GM23248 (cell line): Measurements from ENCODE around the gene CHRNG. TPM values are rescaled to one million over a fixed set of nuclear protein-coding genes. Genes with fewer than 3 reads are reported as not detected.

Source experiments
- DNase-seq: peaks from one replicate; pipeline ENCODE4 v3.0.0-alpha.2; 2015
- H2AFZ ChIP-seq: fragments of 200-600 bp; sonication (generic); 2 replicates; pipeline ENCODE4 v1.6.1; 2016; ENCODE audit warnings: antibody characterized with exemption
- H3F3A ChIP-seq: fragments of 200-600 bp; sonication (generic); 2 replicates; pipeline ENCODE4 v1.6.1; 2016; ENCODE audit warnings: mild to moderate bottlenecking, antibody characterized with exemption, mixed run types; ENCODE audit not compliant: insufficient read depth
- H3K27ac ChIP-seq: fragments of 200-600 bp; sonication (generic); 2 replicates; pipeline ENCODE4 v1.5.1; 2016; ENCODE audit warnings: mild to moderate bottlenecking
- H3K27me3 ChIP-seq: fragments of 200-600 bp; sonication (generic); replicated peaks from 2 replicates; pipeline ENCODE4 v1.6.1; 2016; ENCODE audit warnings: mild to moderate bottlenecking; ENCODE audit not compliant: insufficient read depth
- H3K36me3 ChIP-seq: fragments of 200-600 bp; sonication (generic); 2 replicates; pipeline ENCODE4 v1.6.1; 2016; ENCODE audit warnings: low read depth, mild to moderate bottlenecking
- H3K4me1 ChIP-seq: fragments of 200-600 bp; sonication (generic); 2 replicates; pipeline ENCODE4 v1.6.1; 2016; ENCODE audit warnings: mild to moderate bottlenecking; ENCODE audit not compliant: insufficient read depth
- H3K4me2 ChIP-seq: fragments of 200-600 bp; sonication (generic); one replicate; pipeline ENCODE4 v1.6.1; 2016; ENCODE audit warnings: mild to moderate bottlenecking; ENCODE audit not compliant: unreplicated experiment
- H3K4me3 ChIP-seq: fragments of 200-600 bp; sonication (generic); 2 replicates; pipeline ENCODE4 v1.5.1; 2016; ENCODE audit warnings: mild to moderate bottlenecking
- H3K79me2 ChIP-seq: fragments of 200-600 bp; sonication (generic); 2 replicates; pipeline ENCODE4 v1.6.1; 2016; ENCODE audit warnings: mild to moderate bottlenecking; ENCODE audit not compliant: insufficient read depth
- H3K9ac ChIP-seq: fragments of 200-600 bp; sonication (generic); 2 replicates; pipeline ENCODE4 v1.6.1; 2016; ENCODE audit warnings: mild to moderate bottlenecking
- H3K9me2 ChIP-seq: fragments of 200-600 bp; sonication (generic); 2 replicates; pipeline ENCODE4 v1.6.1; 2016; ENCODE audit warnings: mixed run types, mild to moderate bottlenecking, moderate library complexity; ENCODE audit not compliant: insufficient read depth
- H3K9me3 ChIP-seq: fragments of 200-600 bp; sonication (generic); one replicate; pipeline ENCODE4 v1.6.1; 2017; ENCODE audit warnings: low read depth
- H4K20me1 ChIP-seq: fragments of 200-600 bp; sonication (generic); 2 replicates; pipeline ENCODE4 v1.6.0; 2016; ENCODE audit not compliant: insufficient read depth
- EZH2 ChIP-seq: fragments of 200-600 bp; sonication (generic); IDR thresholded peaks from 2 replicates; pipeline ENCODE4 v1.6.1; 2018; ENCODE audit warnings: antibody characterized with exemption, mild to moderate bottlenecking; ENCODE audit not compliant: insufficient read depth, poor library complexity, severe bottlenecking
- EZH2phosphoT487 ChIP-seq: fragments of 200-600 bp; sonication (generic); IDR thresholded peaks from 2 replicates; pipeline ENCODE4 v1.6.1; 2018; ENCODE audit warnings: antibody characterized with exemption, moderate library complexity, mild to moderate bottlenecking, low read depth; ENCODE audit not compliant: insufficient read depth
- WGBS, 2 experiments: methylation state at CpG; one replicate each; pipeline ENCODE4 v1.1.6; 2015 to 2017; ENCODE audit warnings: low lambda C conversion rate in 2 of 2, low coverage in 1 of 2; ENCODE audit errors: missing lambda C conversion rate in 2 of 2; 5-methylcytosine and 5-hydroxymethylcytosine counted together
- in situ Hi-C: fragments of 300-500 bp; cut with MboI; formaldehyde crosslinking; loops from 2 replicates; pipeline ENCODE4 v1.15.0; 2020
- polyA plus RNA-seq: library from polyadenylated mRNA; unstranded; fragments of >200 nt; fragmentation: Nextera tagmentation; extraction: Ambion mirVana; gene quantifications from 2 replicates; pipeline ENCODE4 v1.2.1, GENCODE V29; 2016
- total RNA-seq: library from RNA; depleted of rRNA; stranded (reverse); fragments of >200 nt; shearing (Covaris generic); gene quantifications from 2 replicates; pipeline ENCODE4 v1.2.3, GENCODE V29; 2014; rRNA removed

The CHRNG gene
- total and polyA plus RNA-seq, 2 experiments from 2014 or later = not detected

DNA sequence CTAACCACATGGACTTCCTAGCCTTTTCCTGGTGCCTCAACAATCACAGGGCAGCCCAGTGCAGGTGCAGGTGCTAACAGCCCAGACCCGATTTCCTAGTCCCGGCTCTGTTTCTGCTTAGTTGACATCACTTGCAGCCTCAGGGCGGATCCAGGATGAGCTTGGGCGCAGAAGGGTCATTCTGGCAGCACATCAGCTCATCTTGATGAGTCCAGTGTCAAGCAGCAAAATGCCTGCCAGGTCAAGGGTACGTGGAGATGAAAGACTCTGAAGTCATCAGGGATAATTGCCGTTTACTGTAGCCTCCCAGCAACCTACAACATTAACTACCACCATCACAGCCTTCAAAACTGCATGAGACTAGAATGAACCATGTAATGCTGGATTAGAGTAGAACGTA is 54.5 kb downstream of the CHRNG start:
- H3K79me2 ChIP-seq = no peaks in the 10 kb centered on the region
- H3K36me3 ChIP-seq = no peaks in the 10 kb centered on the region
- H3K27ac ChIP-seq = no peak overlapping the region
- H4K20me1 ChIP-seq = no peaks in the 10 kb centered on the region
- peaks cover 12% of the 10 kb centered on the region for H3F3A ChIP-seq
- H3K9me3 ChIP-seq = no peaks in the 10 kb centered on the region
- H3K4me1 ChIP-seq = peaks cover 18% of the 10 kb centered on the region
- no peak overlapping the region for H3K9ac ChIP-seq
- no peaks in the 10 kb centered on the region for H3K27me3 ChIP-seq
- TF ChIP-seq EZH2phosphoT487 (no peak), EZH2 (no peak)
- H2AFZ ChIP-seq = no peak overlapping the region
- H3K4me2 ChIP-seq = no peak overlapping the region
- H3K4me3 ChIP-seq = no peak overlapping the region
- in situ Hi-C loops = no loop called here
- WGBS, 2 experiments = 92 to 93% methylated on average over 7 of the region's 7 CpGs
- no peaks in the 10 kb centered on the region for H3K9me2 ChIP-seq
- no peak for DNase-seq

Other genes starting within 250 kb of the CHRNG start
- not detected in 2 replicates for gene ALPP, start 160.9 kb upstream of the CHRNG start, total RNA-seq
- gene ALPP, start 160.9 kb upstream of the CHRNG start, polyA plus RNA-seq = not detected in 2 replicates
- not detected in 2 replicates for gene ALPG, start 132.8 kb upstream of the CHRNG start, total RNA-seq
- gene ALPG, start 132.8 kb upstream of the CHRNG start, polyA plus RNA-seq = not detected in 2 replicates
- not detected in 2 replicates for gene ALPI, start 83.5 kb upstream of the CHRNG start, total RNA-seq
- gene ALPI, start 83.5 kb upstream of the CHRNG start, polyA plus RNA-seq = not detected in 2 replicates
- gene ECEL1, start 51.9 kb upstream of the CHRNG start, total RNA-seq = 0.54 TPM in 1 of 2 replicates, not detected in the other
- not detected in 2 replicates for gene ECEL1, start 51.9 kb upstream of the CHRNG start, polyA plus RNA-seq
- not detected in 2 replicates for gene PRSS56, start 19.3 kb upstream of the CHRNG start, total RNA-seq
- gene PRSS56, start 19.3 kb upstream of the CHRNG start, polyA plus RNA-seq = not detected in 2 replicates
- gene CHRND, start 13.5 kb upstream of the CHRNG start, total RNA-seq = not detected in 2 replicates
- gene CHRND, start 13.5 kb upstream of the CHRNG start, polyA plus RNA-seq = not detected in 2 replicates
- gene TIGD1, start 10.9 kb downstream of the CHRNG start, total RNA-seq = 2.0 and 4.3 TPM in 2 replicates
- gene TIGD1, start 10.9 kb downstream of the CHRNG start, polyA plus RNA-seq = 3.2 and 3.6 TPM in 2 replicates
- gene EIF4E2, start 11.0 kb downstream of the CHRNG start, total RNA-seq = 82.8 and 98.5 TPM in 2 replicates
- 147 and 150 TPM in 2 replicates for gene EIF4E2, start 11.0 kb downstream of the CHRNG start, polyA plus RNA-seq
- gene EFHD1, start 93.9 kb downstream of the CHRNG start, total RNA-seq = not detected in 2 replicates
- gene EFHD1, start 93.9 kb downstream of the CHRNG start, polyA plus RNA-seq = not detected in 2 replicates
- gene GIGYF2, start 157.6 kb downstream of the CHRNG start, total RNA-seq = 35.2 and 69.0 TPM in 2 replicates
- gene GIGYF2, start 157.6 kb downstream of the CHRNG start, polyA plus RNA-seq = 26.1 and 27.2 TPM in 2 replicates
- gene KCNJ13, start 236.9 kb downstream of the CHRNG start, total RNA-seq = not detected in 2 replicates
- gene KCNJ13, start 236.9 kb downstream of the CHRNG start, polyA plus RNA-seq = 0.16 and 0.21 TPM in 2 replicates